Measurements from ENCODE around the gene RGS17.

- no peak for TF ChIP-seq CEBPB (IDR thresholded peaks at IDR 0.05)
- no peak for TF ChIP-seq FOXM1 (IDR thresholded peaks at IDR 0.05; ENCODE audit: borderline replicate concordance, low read depth)
- no peak for TF ChIP-seq TAF1 (IDR thresholded peaks at IDR 0.05; ENCODE audit: low read depth)
- no peak for TF ChIP-seq TEAD4 (IDR thresholded peaks at IDR 0.05)
- TF ChIP-seq, protein P1, sequence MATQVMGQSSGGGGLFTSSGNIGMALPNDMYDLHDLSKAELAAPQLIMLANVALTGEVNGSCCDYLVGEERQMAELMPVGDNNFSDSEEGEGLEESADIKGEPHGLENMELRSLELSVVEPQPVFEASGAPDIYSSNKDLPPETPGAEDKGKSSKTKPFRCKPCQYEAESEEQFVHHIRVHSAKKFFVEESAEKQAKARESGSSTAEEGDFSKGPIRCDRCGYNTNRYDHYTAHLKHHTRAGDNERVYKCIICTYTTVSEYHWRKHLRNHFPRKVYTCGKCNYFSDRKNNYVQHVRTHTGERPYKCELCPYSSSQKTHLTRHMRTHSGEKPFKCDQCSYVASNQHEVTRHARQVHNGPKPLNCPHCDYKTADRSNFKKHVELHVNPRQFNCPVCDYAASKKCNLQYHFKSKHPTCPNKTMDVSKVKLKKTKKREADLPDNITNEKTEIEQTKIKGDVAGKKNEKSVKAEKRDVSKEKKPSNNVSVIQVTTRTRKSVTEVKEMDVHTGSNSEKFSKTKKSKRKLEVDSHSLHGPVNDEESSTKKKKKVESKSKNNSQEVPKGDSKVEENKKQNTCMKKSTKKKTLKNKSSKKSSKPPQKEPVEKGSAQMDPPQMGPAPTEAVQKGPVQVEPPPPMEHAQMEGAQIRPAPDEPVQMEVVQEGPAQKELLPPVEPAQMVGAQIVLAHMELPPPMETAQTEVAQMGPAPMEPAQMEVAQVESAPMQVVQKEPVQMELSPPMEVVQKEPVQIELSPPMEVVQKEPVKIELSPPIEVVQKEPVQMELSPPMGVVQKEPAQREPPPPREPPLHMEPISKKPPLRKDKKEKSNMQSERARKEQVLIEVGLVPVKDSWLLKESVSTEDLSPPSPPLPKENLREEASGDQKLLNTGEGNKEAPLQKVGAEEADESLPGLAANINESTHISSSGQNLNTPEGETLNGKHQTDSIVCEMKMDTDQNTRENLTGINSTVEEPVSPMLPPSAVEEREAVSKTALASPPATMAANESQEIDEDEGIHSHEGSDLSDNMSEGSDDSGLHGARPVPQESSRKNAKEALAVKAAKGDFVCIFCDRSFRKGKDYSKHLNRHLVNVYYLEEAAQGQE (IDR thresholded peaks at IDR 0.05; ENCODE audit: low read depth), result no peak
- no peak for TF ChIP-seq EP300 (IDR thresholded peaks at IDR 0.05; ENCODE audit: borderline replicate concordance)
- TF ChIP-seq CREB1 (IDR thresholded peaks at IDR 0.05; ENCODE audit: low read depth), result no peak
- no peak for TF ChIP-seq RAD21 (IDR thresholded peaks at IDR 0.05; ENCODE audit: low read depth)
- no peak for TF ChIP-seq USF1 (IDR thresholded peaks at IDR 0.05)
- no peak for TF ChIP-seq YY1 (IDR thresholded peaks at IDR 0.05; ENCODE audit: low read depth)
These were observed 130.8 kb downstream of the RGS17 start for GRCh38 chr6:153000243-153000642.
